Measurements from ENCODE around the gene TRAFD1.

TRAFD1 gene

DNA sequence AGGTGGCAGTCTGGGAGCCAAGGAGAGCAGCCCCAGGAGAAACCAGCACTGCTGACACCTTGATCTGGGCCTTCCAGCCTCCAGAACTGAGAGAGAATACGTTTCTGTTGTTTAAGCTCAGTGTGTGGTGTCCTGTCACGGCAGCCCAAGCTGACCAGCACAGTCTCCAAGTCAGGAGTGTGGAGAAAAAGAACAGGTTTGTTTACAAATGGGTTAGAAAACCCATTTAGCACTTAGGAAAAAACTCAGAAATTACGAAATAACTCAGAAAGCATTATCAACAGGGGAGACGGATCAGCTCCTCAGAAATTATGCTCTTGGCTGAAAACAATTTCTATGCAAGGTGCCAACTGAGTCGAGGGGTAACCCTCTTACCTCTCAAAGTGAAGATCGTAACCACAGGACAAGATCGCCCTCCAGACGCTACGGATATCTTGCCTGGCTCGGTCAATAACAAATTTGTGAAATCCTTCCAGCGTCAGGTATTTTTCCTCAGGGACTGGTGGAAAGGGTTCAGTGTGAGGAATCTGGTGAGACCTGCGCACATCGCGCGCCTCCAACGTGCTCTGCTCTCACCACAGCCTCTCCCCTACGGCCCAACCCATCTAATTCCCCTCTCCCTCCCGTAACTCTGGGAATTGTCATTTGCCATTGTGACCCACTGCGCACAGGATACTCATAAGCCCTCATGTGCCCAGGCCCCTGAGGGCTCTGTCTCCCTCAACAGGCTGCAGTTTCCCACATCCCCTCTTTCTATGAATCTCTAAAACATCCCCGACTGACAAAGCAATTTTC, 50.2 kb downstream of the TRAFD1 start:
- in situ Hi-C loops (cut with MboI; ENCODE audit: low sequenced_read_pairs): no loop called here

DNA sequence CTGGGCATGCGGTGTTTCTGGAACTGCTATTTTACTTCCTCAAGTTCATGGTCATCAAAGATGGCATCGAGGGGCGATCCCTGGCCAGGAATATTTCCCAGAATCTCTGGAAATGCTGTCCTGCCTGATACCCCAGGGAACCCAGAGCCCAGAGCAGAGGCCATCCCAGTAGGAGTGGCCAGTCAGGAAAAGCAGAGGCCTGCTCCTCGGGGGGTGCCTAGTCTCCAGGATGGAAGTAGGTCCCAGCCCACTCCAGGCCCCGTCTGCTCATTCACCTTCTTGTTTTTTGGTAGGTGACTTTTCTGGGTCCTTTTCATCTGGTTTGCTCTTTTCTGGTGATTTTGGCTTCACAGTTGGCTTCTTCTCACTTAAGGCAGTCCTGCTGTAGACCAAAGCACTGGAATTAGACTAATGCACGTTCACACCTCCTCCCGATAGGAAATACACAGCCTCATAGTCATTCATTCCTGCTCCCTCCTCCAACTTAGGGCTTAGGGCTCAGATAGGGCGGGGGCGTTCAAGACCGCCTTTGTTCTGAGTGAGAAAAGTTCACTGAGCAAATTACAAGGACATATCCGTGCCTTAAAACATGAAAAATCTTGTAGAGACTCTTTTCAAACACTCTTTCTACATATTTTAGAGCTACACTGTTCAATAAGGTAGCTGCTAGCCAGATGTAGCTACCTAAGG, 51.1 kb downstream of the TRAFD1 start:
- in situ Hi-C loops (cut with MboI; ENCODE audit: low sequenced_read_pairs): no loop called here

DNA sequence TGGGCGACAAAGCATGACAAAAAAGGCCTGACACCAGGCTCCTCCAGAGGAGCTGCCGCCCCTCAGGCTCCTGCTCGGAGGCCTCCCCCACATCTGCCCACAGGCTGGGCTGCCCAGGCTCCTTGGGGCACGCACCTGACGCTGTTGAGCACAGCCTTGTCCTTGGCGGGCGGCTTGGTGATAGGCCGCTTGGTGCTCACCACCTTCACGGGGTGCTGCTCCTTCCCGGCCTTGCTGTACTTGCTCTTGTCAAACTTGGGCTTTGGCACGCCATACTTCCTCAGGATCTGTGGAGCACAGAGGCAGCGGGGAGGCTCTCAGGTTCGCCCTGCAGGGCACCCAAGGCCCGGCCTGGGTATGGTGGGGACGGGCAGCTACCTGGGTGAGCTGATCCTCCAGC, 53.4 kb downstream of the TRAFD1 start:
- in situ Hi-C loops (cut with MboI; ENCODE audit: low sequenced_read_pairs): no loop called here

DNA sequence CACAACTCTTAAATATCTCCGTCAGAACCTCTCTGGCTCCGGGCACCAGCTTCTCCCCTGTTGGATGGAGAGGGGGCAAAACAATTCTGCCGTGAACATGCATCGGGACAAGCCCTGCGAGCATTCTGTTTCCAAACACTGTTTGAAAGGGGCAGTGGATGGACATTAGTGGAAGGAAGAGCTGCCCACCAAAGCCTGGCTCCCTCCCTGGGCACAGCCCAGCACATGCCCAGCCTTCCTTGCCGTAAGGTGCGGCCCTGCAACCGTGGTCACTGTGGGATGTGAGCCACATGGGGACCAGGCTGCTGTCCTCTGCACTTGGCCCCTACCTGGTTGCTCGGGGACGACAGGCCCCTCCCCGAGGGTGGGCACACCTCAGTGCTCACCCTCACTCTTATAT, 54.0 kb downstream of the TRAFD1 start:
- in situ Hi-C loops (cut with MboI; ENCODE audit: low sequenced_read_pairs): no loop called here

DNA sequence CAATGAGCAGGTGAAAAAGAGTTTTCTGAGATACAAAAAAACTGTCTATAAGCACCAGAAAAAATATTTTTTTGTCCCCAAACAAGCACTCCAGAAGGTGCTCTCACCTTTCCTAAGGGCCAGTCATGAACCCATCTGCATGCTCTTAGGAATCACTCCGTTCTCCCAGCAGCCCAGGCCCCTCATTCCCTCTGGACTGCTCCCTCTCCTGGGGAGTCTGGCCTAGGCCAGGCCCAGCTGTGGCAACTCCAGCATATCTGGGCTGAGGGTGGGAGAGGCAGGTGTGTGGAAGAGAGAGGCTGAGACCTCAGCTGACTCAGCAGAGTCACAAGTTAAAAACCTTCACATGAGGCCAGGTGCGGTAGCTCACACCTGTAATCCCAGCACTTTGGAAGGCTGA, 54.6 kb downstream of the TRAFD1 start:
- in situ Hi-C loops (cut with MboI; ENCODE audit: low sequenced_read_pairs): no loop called here

DNA sequence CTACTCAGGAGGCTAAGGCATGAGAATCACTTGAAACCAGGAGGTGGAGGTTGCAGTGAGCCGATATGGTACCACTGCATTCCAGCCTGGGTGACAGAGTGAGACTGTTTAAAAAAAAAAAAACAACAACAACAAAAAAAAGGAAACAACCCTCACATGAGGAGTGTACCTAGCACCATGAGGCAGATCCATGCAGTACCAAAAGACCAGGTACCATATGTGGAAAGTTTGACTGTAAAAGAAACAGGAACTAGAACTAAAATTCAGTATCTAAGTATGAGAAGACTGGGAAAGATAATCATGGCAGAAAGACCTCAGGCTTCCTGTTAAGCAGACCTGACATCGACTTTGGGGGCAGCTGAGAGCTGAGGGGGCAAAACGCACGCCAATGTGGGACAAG, 55.1 kb downstream of the TRAFD1 start:
- in situ Hi-C loops (cut with MboI; ENCODE audit: low sequenced_read_pairs): no loop called here

DNA sequence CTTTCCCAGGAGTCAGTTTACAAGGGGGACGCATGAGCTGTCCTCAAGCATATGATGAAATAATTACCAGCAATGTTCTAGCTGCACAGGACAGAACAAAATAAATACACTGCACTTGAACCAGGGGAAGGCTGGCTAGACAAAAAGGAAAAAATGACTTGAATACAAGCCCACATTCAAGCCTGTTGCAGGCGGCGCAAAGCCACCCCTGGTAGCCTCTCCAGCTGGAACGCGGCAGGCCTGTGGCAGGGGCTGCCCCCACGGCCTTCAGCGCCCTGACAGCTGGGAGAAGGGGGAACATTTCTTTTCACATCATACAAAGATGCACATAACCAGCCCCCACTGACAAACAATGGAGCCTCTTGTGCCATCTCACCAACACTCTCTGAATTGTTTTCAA, 57.1 kb downstream of the TRAFD1 start:
- in situ Hi-C loops (cut with MboI; ENCODE audit: low sequenced_read_pairs): no loop called here

DNA sequence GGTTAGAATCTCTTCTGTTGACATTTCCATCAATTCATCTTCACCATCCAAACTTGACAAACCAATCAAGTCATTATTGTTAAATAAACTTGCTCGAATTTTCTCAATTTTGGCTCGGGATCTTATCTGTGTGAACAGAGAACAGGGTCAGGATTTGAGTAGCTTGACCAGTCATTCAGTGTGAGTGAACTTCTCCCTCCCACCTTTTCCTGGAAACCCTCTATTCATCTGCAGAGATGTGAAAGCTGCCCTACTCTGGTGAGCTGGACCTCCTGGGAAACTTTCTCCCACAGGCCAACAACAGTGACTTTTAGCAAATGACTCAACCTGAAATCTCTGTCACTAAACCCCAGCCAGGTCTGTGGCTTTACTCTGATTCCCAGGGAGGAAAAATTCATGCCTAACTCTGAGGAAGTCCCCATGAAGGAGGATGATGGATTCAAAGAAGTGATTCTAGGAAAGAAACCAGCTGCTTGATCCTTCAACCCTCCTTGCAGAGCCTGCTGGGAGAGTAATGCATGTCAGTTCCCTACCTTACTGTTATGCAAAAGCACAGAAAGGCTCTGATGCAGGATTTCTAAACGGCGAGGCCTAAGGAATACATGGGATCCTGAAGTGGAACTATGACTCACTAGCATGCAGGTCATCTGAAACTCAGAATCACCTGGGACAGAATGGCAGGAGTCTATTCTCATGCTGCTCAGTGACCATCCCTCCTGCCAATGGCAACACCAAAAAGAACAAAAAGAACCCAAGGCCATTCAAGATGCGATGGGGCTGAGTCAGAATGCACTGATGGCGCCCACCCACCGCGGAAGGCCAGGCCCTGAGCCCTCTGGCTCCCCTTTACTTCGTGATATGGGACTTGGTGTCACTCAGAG, 58.0 kb downstream of the TRAFD1 start:
- in situ Hi-C loops (cut with MboI; ENCODE audit: low sequenced_read_pairs): no loop called here

DNA sequence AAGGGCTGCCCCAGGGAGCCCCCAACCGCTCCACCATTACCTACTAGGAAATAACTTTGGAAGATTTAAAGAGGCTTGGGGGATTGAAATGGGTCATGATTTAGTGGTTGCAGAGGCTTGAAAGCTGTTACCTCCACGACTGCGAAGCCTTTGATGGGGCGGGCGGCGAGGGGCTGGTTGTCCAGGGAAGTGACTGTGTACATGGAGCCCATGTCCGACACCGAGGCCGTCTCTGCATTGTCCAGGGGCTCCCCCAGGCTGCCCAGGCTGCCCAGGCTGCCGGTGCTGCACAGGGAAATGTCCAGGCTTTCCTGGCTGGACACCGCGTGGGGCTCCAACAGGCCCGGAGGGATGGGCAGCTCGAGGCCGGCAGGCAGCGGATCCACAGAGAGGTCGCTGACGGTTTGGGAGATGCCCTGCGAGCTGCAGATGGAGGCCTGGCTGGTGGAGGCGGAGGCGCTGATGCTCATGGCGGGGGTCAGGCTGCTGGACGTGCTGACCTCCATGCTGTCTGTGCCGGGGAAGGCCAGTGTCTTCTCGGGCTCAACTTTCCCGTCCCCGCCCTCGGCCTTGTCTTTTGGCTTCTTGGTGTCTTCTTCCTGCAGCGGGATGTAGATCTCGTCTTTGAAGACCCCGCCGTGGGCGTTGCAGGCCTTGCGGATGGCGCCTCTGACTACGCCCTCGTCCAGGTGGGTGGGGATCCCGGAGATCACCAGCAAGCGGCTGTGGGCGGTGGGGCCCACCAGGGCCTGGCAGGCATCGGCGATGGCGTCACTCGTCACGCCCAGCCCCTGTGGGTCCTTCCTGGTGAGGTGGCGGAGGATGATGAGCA, 58.9 kb downstream of the TRAFD1 start:
- in situ Hi-C loops (cut with MboI; ENCODE audit: low sequenced_read_pairs): no loop called here

DNA sequence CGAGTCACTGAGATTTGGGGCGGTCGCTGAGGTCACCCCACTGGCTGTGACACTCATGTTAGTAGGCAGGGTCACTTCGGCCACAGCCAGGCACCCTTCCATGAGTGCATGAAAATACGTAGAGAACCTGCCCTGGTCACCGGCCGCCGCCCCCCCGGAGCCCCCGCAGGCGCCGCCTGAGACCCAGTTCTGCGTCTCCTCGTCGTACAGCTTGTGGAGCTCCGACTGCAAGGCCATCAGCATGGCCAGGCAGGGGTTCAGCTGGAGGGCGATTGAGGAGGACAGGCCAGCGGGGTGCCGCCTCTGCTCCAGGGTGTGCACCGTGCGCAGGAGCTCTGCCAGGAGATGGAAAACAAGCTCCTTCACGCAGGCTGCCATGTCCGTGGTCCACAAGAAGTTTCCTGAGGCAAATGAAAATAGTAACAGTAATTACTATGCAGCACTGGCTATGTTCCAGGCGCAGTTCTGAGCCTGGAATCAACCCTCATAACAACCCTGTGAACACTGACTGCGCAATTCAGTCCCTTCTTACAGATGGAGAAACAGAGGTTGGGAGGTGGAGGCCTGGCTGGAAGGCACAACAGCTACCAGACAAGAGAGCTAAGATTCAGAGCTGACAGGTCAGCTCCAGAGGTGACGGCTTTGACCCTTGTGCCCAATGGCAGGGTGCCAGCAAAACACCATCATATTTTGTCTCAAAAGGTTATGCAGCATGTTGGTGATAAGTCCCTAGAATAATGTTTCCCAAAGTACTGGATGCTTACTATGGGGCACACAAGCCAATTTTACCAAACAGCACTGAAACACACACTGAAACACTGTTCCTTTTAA, 59.9 kb downstream of the TRAFD1 start:
- in situ Hi-C loops (cut with MboI; ENCODE audit: low sequenced_read_pairs): no loop called here

DNA sequence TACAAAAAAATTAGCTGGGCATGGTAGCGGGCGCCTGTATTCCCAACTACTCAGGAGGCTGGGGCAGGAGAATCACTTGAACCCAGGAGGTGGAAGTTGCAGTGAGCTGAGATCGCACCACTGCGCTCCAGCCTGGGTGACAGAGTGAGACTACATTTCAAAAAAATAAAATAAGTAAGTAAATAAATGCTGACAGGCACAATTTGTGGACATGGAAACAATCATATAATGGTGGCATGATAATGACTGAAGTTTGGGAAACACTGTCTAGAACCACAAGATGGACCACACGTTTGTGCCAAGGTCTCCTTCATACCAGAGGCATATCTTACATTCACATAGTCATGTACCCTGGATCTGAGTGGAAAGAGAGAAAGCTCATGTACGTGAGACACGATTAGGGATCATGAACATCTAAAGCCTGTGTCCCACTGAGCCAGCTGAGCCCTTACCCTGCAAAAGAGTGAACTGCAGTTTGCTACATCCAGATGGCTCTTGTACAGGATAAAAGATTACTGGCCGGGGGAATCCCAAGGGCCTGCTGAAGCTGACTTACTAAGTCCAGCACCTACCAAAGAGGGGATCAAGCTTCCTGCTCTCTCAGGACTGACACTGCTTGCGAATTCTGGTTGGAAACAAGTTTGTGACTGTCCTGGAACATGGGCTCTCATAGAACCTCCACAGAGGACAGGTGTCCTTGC, 62.9 kb downstream of the TRAFD1 start:
- in situ Hi-C loops (cut with MboI; ENCODE audit: low sequenced_read_pairs): no loop called here

DNA sequence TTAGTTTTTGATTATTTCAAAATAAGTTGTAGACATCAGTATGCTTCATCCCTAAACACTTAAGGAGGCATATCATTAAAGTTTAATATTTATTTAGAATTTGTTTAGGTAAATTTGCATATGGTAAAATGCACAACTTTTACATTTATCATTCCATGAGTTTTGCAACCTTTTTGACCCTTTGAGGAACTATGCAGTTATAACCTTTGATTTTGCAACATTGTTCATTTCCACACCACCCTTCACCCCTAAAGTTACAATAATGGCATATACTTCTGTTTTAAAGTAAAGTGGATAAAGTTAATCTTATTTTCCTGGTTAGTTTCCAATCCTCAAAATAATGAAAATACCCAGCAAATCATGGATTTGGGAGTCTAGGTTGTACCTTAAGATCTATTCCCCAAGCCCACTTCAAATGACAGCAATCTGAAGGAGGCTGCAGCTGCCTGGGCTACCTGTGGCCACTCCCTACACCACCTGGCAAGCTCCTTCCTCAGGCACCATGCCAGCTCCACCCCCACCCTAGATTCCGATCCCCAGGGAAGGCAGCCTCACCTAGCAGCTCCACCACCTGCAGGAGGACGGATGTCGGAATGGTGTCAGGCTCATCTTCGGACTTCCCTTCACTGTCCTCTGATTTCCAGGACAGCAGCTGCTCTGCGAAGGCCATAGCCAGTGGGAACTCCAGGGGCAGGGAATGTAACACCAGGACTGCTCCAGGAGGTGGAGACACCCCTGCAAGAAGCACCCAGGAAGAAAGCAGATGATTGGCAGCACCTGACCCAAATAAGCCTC, 65.1 kb downstream of the TRAFD1 start:
- in situ Hi-C loops (cut with MboI; ENCODE audit: low sequenced_read_pairs): no loop called here

DNA sequence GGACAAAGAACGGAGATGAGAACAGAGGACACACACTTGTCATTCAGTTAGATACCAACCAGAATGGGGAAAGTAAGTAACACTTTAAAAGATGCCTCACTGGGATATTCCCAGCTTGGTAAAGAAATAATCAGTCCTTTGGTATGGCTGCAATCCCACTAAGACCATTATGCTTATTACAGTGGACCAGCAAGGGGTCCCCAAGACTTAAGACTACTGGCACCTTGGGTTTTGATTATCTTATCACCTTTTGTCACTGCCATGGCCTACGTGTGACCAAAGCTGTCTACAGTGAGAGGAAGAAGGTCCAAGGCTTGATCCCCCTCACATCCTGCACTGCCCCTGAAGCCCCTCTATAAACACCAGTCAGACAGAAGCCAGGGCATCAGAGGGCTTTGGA, 65.8 kb downstream of the TRAFD1 start:
- in situ Hi-C loops (cut with MboI; ENCODE audit: low sequenced_read_pairs): no loop called here

DNA sequence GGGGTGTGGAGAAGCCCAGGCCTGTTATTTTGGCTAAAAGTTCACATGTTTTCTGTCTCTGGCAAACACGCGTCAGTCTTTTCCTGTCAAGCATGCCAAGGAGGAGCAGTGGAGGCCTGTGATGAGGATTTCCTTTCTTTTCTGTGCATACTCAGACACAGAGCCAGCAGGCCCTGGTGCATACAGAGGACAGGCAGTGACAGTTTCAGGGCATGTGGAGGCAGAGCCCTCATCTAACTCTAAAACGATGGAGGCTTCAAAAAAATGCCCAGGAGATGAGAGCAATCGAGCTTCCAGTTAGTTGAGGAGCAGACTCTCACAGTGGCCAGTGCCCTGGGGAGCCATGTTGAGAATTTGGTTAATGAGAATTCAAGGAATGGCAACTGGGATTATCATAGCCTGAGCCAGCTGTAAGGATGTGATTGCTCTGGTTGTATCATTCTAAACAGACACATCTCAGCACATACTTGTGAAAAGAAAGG, 66.5 kb downstream of the TRAFD1 start:
- in situ Hi-C loops (cut with MboI; ENCODE audit: low sequenced_read_pairs): no loop called here

DNA sequence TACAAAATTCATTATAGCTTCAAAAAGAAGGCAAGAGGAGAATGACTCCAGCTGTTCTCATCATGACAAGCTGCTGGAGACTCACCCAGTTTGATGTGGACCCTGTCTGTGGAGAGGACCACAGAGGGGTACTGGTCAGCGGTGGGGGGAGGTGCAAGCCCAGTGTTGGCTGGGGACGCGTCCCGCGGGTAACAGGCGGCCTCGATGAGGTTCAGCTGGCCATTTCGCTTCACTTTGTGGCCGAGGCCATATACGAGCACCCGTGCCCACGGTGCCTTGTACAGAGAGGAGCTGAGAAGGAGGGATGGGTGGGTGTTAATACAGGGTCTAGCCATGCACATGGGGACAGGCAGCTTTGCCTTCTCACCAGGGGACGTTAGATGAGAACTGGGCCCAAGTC, 67.1 kb downstream of the TRAFD1 start:
- in situ Hi-C loops (cut with MboI; ENCODE audit: low sequenced_read_pairs): no loop called here

DNA sequence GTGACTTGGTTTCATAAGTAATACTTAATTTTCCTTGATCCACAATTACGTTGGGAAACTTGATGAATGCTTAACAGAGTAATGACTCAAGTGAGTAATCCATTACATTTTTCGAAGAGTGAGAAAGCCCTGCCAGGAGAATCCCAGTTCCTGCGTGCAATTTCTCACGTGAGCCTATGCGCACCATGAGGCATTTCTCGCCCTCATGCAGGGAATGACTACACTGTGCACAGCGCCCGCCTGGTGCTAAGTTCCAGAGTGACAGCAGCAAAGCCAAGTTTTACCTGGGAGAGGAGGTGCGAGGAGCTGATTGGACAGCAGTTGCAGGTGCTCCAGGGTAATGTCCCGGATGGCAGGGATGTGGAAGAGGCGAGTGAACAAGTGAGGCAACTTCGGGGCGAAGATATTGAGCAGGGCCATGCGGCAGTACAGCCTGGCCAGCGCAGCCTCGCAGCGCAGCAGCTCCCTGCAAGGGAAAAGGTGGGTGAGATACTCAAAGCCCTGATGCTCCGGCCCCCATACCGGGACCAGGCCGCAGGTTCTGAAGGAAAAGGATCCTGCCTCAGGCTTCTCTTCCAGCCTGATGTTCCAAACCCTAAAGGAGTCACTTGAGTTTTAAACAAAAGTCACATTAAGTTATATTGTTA, 69.4 kb downstream of the TRAFD1 start:
- in situ Hi-C loops (cut with MboI; ENCODE audit: low sequenced_read_pairs): no loop called here

DNA sequence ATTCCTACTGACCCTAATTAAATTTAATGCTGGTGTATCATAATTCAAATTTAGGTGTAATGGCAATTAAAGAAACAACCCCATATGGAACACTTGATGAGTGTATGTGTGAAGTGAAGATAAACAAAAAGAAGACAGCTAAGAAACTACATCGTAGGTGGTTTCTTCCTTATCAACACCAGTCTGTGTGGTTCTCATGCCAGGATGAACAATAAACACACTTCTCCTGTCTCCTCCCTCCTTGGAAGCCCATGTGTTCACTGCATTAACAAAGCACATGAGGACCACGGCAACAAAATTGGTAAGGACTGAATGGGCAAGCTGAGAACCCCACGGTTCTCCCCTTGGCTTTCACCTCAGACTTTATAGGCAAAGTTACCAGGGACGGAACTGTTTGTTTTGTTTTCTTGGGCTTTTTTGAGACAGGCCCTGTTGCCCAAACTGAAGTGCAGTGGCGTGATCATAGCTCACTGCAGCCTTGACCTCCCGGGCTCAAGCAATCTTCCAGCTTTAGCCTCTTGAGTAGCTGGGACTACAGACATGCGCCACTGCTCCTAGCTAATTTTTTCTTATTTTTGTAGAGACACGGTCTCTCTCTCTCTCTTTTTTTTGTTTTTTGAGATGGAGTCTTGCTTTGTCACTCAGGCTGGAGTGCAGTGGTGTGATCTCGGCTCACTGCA, 71.0 kb downstream of the TRAFD1 start:
- in situ Hi-C loops (cut with MboI; ENCODE audit: low sequenced_read_pairs): no loop called here
